Adrenal gland (tissue), 12 donors: ENCODE data around the gene RPS27A. TPM values are rescaled to one million over a fixed set of nuclear protein-coding genes. Genes with fewer than 3 reads are reported as not detected.
"Not testable (repeated sequence)": the region's sequence is repeated elsewhere in the genome, so short reads cannot be mapped to it uniquely, and the experiment has no call there.

Source experiments
- DNase-seq, 7 donors: peaks; one replicate each; pipeline ENCODE4 v3.0.0-alpha.2; 2019 to 2020
- H3K27ac ChIP-seq, 5 donors: fragments of 200-600 bp; sonication (generic) in 4 of 5; 1 replicate in 3 of 5; 2 replicates in 2 of 5; pipeline versions ENCODE4 v1.5.1 to v1.8.0; 2016 to 2020; ENCODE audit warnings: mild to moderate bottlenecking in 1 of 5
- H3K27me3 ChIP-seq: fragments of 200-600 bp; 2 replicates; pipeline ENCODE4 v1.8.0; 2021
- H3K36me3 ChIP-seq, 2 donors: fragments of 200-600 bp; replicated peaks in 1 of 2; 1 replicate in 1 of 2; 2 replicates in 1 of 2; pipeline versions ENCODE4 v1.5.1 to v1.8.0; 2018 to 2022
- H3K4me1 ChIP-seq, 2 donors: fragments of 200-600 bp; replicated peaks in 1 of 2; 1 replicate in 1 of 2; 2 replicates in 1 of 2; pipeline versions ENCODE4 v1.5.1 to v1.8.0; 2018 to 2021
- H3K4me3 ChIP-seq, 4 donors: fragments of 200-600 bp; sonication (generic) in 3 of 4; one replicate each; pipeline ENCODE4 v1.5.1; 2016 to 2018
- H3K9me3 ChIP-seq, 3 donors: fragments of 200-600 bp; sonication (generic) in 1 of 3; replicated peaks in 1 of 3; 1 replicate in 2 of 3; 2 replicates in 1 of 3; pipeline versions ENCODE4 v1.5.1 to v1.8.0; 2016 to 2021
- CTCF ChIP-seq, 6 experiments: fragments of 450-650 bp in 4 of 6; fragments of 200-600 bp in 2 of 6; sonication (generic) in 1 of 6; IDR thresholded peaks; 1 replicate in 5 of 6; 2 replicates in 1 of 6; pipeline versions ENCODE4 v1.5.1 to v1.8.0; 2016 to 2021; ENCODE audit warnings: antibody characterized with exemption in 6 of 6, mild to moderate bottlenecking in 2 of 6, moderate library complexity in 1 of 6
- POLR2A ChIP-seq, 2 donors: fragments of 450-650 bp; IDR thresholded peaks; one replicate each; pipeline ENCODE4 v1.6.1; 2017; ENCODE audit warnings: antibody characterized with exemption in 2 of 2, mild to moderate bottlenecking in 2 of 2, moderate library complexity in 1 of 2
- WGBS, 4 donors: extraction: QIAGEN DNeasy Blood & Tissue Kit in 2 of 4; methylation state at CpG; one replicate each; pipeline versions ENCODE4 v1.1.5 to v1.1.7; 2013 to 2017; 5-methylcytosine and 5-hydroxymethylcytosine counted together
- intact Hi-C, 2 donors: fragments of 100-400 bp; cut with DNase I; formaldehyde crosslinking; loops; one replicate each; pipeline versions ENCODE4 v1.14.1 to v1.15.0; 2022 to 2023
- polyA plus RNA-seq, 3 donors: library from polyadenylated mRNA; stranded (reverse); fragments of 200-250 nt in 2 of 3; fragments of 350-450 nt in 1 of 3; fragmentation: Illumina TruSeq in 1 of 3; extraction: RNeasy Lipid Tissue Mini Kit (QIAGEN cat#74804) in 1 of 3; gene quantifications; one replicate each; pipeline ENCODE4 v1.2.3, GENCODE V29; 2013 to 2014
- total RNA-seq, 9 donors: library from RNA; depleted of rRNA in 4 of 9; stranded (reverse); fragments of >200 nt in 4 of 9; fragments of 120-200 nt in 1 of 9; fragmentation: NEBNext Ultra II Directional in 1 of 9; extraction: Animal tissue kit (Norgen Biotek cat#: 25700) in 1 of 9; gene quantifications; one replicate each; pipeline versions ENCODE4 v1.1.0 to v1.2.4, GENCODE V29; 2013 to 2023
- donor health status: healthy with polysubstance abuse.
- donor health status: Bipolar disorder and iron deficiency.
- donor health status: DM: yes; HTN: yes; CAD: no.
- donor health status: DM: no; HTN: no; CAD: no.
- donor health status: DM: no; HTN: no; CAD: no.
- donor health status: DM: yes; HTN: yes; CAD: no.

Gene RPS27A
- total and polyA plus RNA-seq, 12 donors: 493 to 1,820 (median 834) TPM

GRCh38 chr2:55252832-55253231 lies 20.3 kb downstream of the RPS27A start:
- intact Hi-C loops: no loop called here
- 68 to 76% (median 71%) methylated on average over 3 of the region's 3 CpGs for WGBS, 4 donors

GRCh38 chr2:55259586-55259985 lies 27.1 kb downstream of the RPS27A start:
- intact Hi-C loops, H3K4me1 ChIP-seq, H3K9me3 ChIP-seq, DNase-seq, H3K27ac ChIP-seq, H3K4me3 ChIP-seq, H3K27me3 ChIP-seq: not testable (repeated sequence)
- peaks cover 0 to 69% of the 10 kb centered on the region in 2 donors for H3K36me3 ChIP-seq
- 80 to 90% (median 89%) methylated on average over 3 of the region's 3 CpGs for WGBS, 4 donors

More at GRCh38 chr2:55252832-55253231, 20.3 kb downstream of the RPS27A start:
- no peak overlapping the region for H3K27ac ChIP-seq
- no peak overlapping the region for H3K4me3 ChIP-seq
- H3K27me3 ChIP-seq: no peaks in the 10 kb centered on the region
- no peaks in the 10 kb centered on the region for H3K4me1 ChIP-seq
- peak in 1 of 7 donors; percentile 36 for DNase-seq
- H3K36me3 ChIP-seq: peaks cover 0 to 51% of the 10 kb centered on the region in 2 donors
- no peaks in the 10 kb centered on the region for H3K9me3 ChIP-seq
- TF ChIP-seq CTCF (IDR thresholded peaks at IDR 0.05) (no peak), POLR2A (IDR thresholded peaks at IDR 0.05) (no peak)

GRCh38 chr2:55268288-55268906 lies 35.9 kb downstream of the RPS27A start:
- 12 to 14% (median 13%) methylated on average over 13 of the region's 13 CpGs for WGBS, 4 donors
- peak overlapping the region in 4 of 5 donors; percentile 60 to 94 (median 88) for H3K27ac ChIP-seq
- intact Hi-C loops: loop anchor here in 1 of 2 donors (10.0 kb wide), 1 partner anchor 156 kb away; no protein-coding TSS in a partner anchor
- no peaks in the 10 kb centered on the region for H3K9me3 ChIP-seq
- TF ChIP-seq POLR2A (IDR thresholded peaks at IDR 0.05) (no peak), CTCF (IDR thresholded peaks at IDR 0.05) (no peak)
- no peaks in the 10 kb centered on the region for H3K27me3 ChIP-seq
- peak overlapping the region; percentile 7 to 82 (median 70) for H3K4me3 ChIP-seq
- DNase-seq: no peak
- peaks cover 0 to 28% of the 10 kb centered on the region in 2 donors for H3K36me3 ChIP-seq
- peaks cover 7 to 17% of the 10 kb centered on the region in 2 donors for H3K4me1 ChIP-seq

DNA sequence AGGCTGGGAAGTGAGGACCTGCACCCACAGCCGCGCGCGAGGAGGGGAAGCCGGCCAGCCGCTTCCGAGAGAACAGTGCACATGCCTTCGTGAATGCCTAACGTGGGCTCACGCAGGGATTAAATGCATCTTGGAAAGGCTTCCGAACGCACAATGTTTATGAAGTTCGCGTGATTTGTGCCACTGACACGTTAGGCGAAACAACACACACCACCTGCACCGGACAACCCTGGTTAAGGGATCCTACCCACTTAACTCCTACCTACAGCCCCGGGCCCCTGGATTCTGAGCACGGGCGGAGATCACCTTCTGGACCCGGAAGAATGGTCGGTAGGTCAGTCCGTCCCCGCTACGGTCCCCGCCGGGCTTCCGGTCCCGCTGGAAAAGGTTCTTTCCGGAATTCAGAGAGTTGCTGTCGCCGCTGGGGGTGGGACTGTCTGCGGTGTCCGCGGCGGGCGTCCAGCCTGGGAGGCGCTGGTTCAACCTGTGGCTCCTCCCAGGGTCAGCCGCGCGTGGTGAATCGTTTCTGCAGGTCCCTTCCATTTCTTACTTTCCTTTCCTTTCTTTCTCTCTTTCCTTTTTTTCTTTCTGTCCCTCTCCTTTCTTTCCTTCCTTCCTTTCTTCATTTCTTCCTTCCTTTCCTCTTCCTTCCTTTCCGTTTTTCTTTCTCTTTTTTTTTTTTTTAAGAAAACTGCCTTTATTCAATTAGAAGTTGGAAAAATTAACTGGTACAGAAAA lies 36.6 kb downstream of the RPS27A start, which contains the start of gene MTIF2:
MTIF2 (minus strand) TSS at position 325 of the 738 bp plus-strand sequence. CDS start 5,373 bp downstream, outside the sequence.
- no peaks in the 10 kb centered on the region for H3K9me3 ChIP-seq
- peaks cover 0 to 22% of the 10 kb centered on the region in 2 donors for H3K36me3 ChIP-seq
- 0 to 1% (median 0%) methylated on average over 25 to 43 of the region's 43 CpGs for WGBS, 4 donors
- intact Hi-C loops: loop anchor here in 1 of 2 donors (10.0 kb wide), 1 partner anchor 156 kb away; no protein-coding TSS in a partner anchor
- peak; percentile 96 to 98 (median 97) for DNase-seq
- H3K4me3 ChIP-seq: peak within 1 kb of the TSS; percentile 7 to 82 (median 70)
- TF ChIP-seq CTCF (IDR thresholded peaks at IDR 0.05) (peak in 4 of 6 experiments; percentile 8 to 40 (median 29)), POLR2A (IDR thresholded peaks at IDR 0.05) (peak in 1 of 2 donors; percentile 60)
- no peaks in the 10 kb centered on the region for H3K27me3 ChIP-seq
- H3K27ac ChIP-seq: peak within 1 kb of the TSS in 4 of 5 donors; percentile 60 to 94 (median 88)
- H3K4me1 ChIP-seq: peaks cover 7 to 17% of the 10 kb centered on the region in 2 donors
